ENCODE measurements around the gene SLC25A12.

GRCh38 chr2:171889333-171889732 is 4.7 kb downstream of the SLC25A12 start:
- TF ChIP-seq MAX (IDR thresholded peaks at IDR 0.05; ENCODE audit: low read depth, low read length) (no peak), CTCF (IDR thresholded peaks at IDR 0.05; ENCODE audit: low read depth, low read length) (no peak)
